HG03469 (cell line): ENCODE results near the gene PRAC2.

ENCODE experiments used
- ATAC-seq: cut with Tn5 transposase; IDR thresholded peaks from one replicate; pipeline ENCODE4 v1.9.1; 2021; ENCODE audit warnings: mild to moderate bottlenecking, moderate library complexity, moderate number of reproducible peaks; ENCODE audit not compliant: unreplicated experiment

Gene PRAC2

GRCh38 chr17:48752399-48753288 is 29.7 kb downstream of the PRAC2 start:
- ATAC-seq, result no peak

GRCh38 chr17:48753794-48754499 is 31.0 kb downstream of the PRAC2 start:
- no peak for ATAC-seq

- ATAC-seq, result no peak
Measured at GRCh38 chr17:48754500-48755261, 31.7 kb downstream of the PRAC2 start.

GRCh38 chr17:48755356-48755755 is 32.4 kb downstream of the PRAC2 start:
- ATAC-seq, result no peak

- ATAC-seq, result no peak
Measured at GRCh38 chr17:48756830-48757251, 33.9 kb downstream of the PRAC2 start.

GRCh38 chr17:48757524-48757961 is 34.6 kb downstream of the PRAC2 start:
- ATAC-seq, result no peak

DNA sequence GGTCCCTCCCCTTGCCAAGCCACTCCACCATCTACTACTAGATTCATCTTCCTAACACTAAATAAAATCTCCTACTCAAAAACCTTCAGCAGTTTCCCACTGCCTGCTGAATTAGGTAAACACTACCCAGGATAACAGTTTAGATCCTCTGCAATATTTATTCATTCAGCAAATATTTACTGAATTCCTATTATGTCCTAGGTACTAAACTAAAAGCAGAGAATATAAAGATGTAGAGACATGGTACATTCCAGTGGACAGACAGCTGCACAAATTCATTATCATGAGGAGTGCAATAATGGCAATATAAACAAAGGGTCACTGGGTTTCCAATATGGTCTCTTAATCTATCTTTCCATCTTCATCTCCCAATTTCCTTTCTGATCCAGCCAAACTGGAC is 36.3 kb downstream of the PRAC2 start:
- ATAC-seq, result no peak

- no peak for ATAC-seq
Measured at GRCh38 chr17:48760411-48760810, 37.4 kb downstream of the PRAC2 start.

DNA sequence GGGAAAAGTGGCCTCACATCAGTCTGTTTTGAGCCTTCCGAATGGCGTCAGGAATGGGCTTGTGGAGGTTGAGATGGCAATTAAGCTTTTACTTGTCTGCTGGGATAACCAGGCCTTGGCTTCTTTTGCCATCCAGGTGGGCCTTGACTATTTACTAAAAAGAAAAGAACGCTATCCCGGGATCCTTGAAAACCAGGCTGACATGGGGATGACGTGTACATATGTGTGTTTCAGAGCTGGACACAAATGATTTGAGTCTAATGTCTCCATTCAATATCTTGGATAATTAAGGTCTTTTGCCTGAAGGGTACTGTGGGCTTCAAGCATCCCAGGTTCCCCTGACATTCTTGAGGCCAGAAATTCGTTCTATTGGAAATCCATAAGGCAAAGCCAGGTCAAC is 38.1 kb downstream of the PRAC2 start:
- no peak for ATAC-seq

GRCh38 chr17:48767263-48767774 is 44.3 kb downstream of the PRAC2 start:
- ATAC-seq, result no peak

DNA sequence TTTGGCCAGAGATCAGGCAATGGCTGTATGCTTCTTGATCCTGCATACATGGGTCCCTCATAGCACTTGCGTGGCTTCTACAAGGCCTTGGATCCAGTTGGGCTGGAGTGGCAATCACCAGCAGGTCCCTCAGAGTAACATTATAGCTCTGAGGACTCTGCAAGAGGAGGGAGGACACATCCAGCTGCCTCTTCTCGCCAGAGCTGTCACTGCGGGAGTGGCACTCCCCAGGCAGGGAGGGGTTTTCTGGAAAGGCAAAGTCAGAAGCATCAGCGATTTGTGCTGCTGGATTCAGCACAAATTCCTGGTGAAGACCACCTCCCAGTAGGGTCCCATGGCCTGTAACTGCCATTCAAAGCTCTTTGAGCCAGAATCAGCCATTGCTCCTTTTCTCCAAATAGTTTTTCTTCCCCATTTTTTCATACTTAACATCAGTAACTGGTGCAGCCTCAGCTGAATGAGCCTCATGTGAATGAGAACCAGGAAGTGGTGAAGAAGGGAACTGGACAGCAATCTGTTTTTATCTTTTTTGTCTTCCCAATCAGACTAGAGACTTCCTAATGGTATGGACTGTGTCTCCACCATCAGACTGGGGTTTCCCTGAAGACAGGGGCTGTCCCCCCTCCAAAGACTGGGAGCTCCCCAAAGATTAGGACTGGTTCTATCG is 46.2 kb downstream of the PRAC2 start:
- ATAC-seq, result no peak

- no peak for ATAC-seq
Measured at GRCh38 chr17:48770954-48771353, 48.0 kb downstream of the PRAC2 start.

GRCh38 chr17:48773245-48773644 is 50.3 kb downstream of the PRAC2 start:
- ATAC-seq, result no peak
